Uterus (tissue), 4 donors: ENCODE measurements around the gene NCAPD2. TPM values are rescaled to one million over a fixed set of nuclear protein-coding genes. Genes with fewer than 3 reads are reported as not detected.

Source experiments
- DNase-seq, 2 donors: peaks; one replicate each; pipeline ENCODE4 v3.0.0-alpha.2; 2019 to 2020
- H3K27ac ChIP-seq, 2 donors: fragments of 200-600 bp; sonication (generic); 1 replicate in 1 of 2; 2 replicates in 1 of 2; pipeline ENCODE4 v1.5.1; 2016 to 2018
- H3K27me3 ChIP-seq, 2 donors: fragments of 200-600 bp; sonication (generic); one replicate each; pipeline ENCODE4 v1.5.1; 2018 to 2019; ENCODE audit warnings: control low read depth in 1 of 2
- H3K36me3 ChIP-seq, 2 donors: fragments of 200-600 bp; sonication (generic); one replicate each; pipeline ENCODE4 v1.5.1; 2019; ENCODE audit warnings: control low read depth in 1 of 2
- H3K4me1 ChIP-seq, 2 donors: fragments of 200-600 bp; sonication (generic); one replicate each; pipeline ENCODE4 v1.5.1; 2018 to 2019; ENCODE audit warnings: control low read depth in 1 of 2
- H3K4me3 ChIP-seq, 2 donors: fragments of 200-600 bp; sonication (generic); 1 replicate in 1 of 2; 2 replicates in 1 of 2; pipeline ENCODE4 v1.5.1; 2018 to 2019; ENCODE audit warnings: mild to moderate bottlenecking in 1 of 2
- H3K9me3 ChIP-seq, 2 donors: fragments of 200-600 bp; sonication (generic); one replicate each; pipeline ENCODE4 v1.5.1; 2019; ENCODE audit warnings: control low read depth in 1 of 2
- POLR2A ChIP-seq, 2 donors: fragments of 450-650 bp; IDR thresholded peaks; one replicate each; pipeline ENCODE4 v1.6.1; 2016; ENCODE audit warnings: antibody characterized with exemption in 2 of 2, mild to moderate bottlenecking in 1 of 2, moderate library complexity in 1 of 2
- intact Hi-C: fragments of 100-400 bp; cut with DNase I; formaldehyde crosslinking; loops from one replicate; pipeline ENCODE4 v1.15.1; 2023; ENCODE audit warnings: low total_unique reads
- total RNA-seq, 4 donors: library from RNA; depleted of rRNA in 3 of 4; stranded (reverse); fragments of >200 nt in 3 of 4; gene quantifications; one replicate each; pipeline versions ENCODE4 v1.1.0 to v1.2.4, GENCODE V29; 2014 to 2023
- TF ChIP-seq, protein P1 (sequence below), 4 experiments: fragments of 200-600 bp in 2 of 4; fragments of 450-650 bp in 2 of 4; sonication (generic) in 2 of 4; IDR thresholded peaks; one replicate each; pipeline ENCODE4 v1.5.1; 2016 to 2019; ENCODE audit warnings: antibody characterized with exemption in 4 of 4, mild to moderate bottlenecking in 2 of 4, moderate library complexity in 1 of 4
- donor health status: DM: yes; HTN: yes; CAD: no.

NCAPD2 gene
- total RNA-seq, 4 donors from 2014 or later, result 2.8 to 145 (median 19.3) TPM

GRCh38 chr12:6548966-6549683 is 55.2 kb downstream of the NCAPD2 start:
- peak overlapping the region; percentile 87 to 93 for H3K27ac ChIP-seq
- intact Hi-C loops, result no loop called here
- H3K4me3 ChIP-seq, result no peak overlapping the region
- H3K27me3 ChIP-seq, result no peaks in the 10 kb centered on the region
- no peaks in the 10 kb centered on the region for H3K9me3 ChIP-seq
- DNase-seq, result no peak
- H3K36me3 ChIP-seq, result no peaks in the 10 kb centered on the region
- TF ChIP-seq, protein P1, sequence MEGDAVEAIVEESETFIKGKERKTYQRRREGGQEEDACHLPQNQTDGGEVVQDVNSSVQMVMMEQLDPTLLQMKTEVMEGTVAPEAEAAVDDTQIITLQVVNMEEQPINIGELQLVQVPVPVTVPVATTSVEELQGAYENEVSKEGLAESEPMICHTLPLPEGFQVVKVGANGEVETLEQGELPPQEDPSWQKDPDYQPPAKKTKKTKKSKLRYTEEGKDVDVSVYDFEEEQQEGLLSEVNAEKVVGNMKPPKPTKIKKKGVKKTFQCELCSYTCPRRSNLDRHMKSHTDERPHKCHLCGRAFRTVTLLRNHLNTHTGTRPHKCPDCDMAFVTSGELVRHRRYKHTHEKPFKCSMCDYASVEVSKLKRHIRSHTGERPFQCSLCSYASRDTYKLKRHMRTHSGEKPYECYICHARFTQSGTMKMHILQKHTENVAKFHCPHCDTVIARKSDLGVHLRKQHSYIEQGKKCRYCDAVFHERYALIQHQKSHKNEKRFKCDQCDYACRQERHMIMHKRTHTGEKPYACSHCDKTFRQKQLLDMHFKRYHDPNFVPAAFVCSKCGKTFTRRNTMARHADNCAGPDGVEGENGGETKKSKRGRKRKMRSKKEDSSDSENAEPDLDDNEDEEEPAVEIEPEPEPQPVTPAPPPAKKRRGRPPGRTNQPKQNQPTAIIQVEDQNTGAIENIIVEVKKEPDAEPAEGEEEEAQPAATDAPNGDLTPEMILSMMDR (IDR thresholded peaks at IDR 0.05), result no peak
- no peak for TF ChIP-seq POLR2A (IDR thresholded peaks at IDR 0.05)
- H3K4me1 ChIP-seq, result peaks cover 24 to 52% of the 10 kb centered on the region in 2 donors

- DNase-seq, result no peak
- H3K9me3 ChIP-seq, result no peaks in the 10 kb centered on the region
- H3K27me3 ChIP-seq, result no peaks in the 10 kb centered on the region
- intact Hi-C loops, result no loop called here
- H3K4me1 ChIP-seq, result peaks cover 24 to 54% of the 10 kb centered on the region in 2 donors
- no peaks in the 10 kb centered on the region for H3K36me3 ChIP-seq
- H3K27ac ChIP-seq, result peak overlapping the region; percentile 87 to 93
- no peak overlapping the region for H3K4me3 ChIP-seq
- TF ChIP-seq, protein P1 (IDR thresholded peaks at IDR 0.05), result no peak
- TF ChIP-seq POLR2A (IDR thresholded peaks at IDR 0.05), result no peak
These were observed 55.8 kb downstream of the NCAPD2 start for GRCh38 chr12:6549684-6550151.

GRCh38 chr12:6550294-6551062 is 56.6 kb downstream of the NCAPD2 start:
- Histone ChIP-seq H3K9me3 (no peaks in the 10 kb centered on the region), H3K4me1 (peaks cover 24 to 54% of the 10 kb centered on the region in 2 donors), H3K27me3 (no peaks in the 10 kb centered on the region), H3K4me3 (no peak overlapping the region), H3K36me3 (no peaks in the 10 kb centered on the region), H3K27ac (peak overlapping the region; percentile 87 to 93)
- intact Hi-C loops, result no loop called here
- no peak for DNase-seq
- no peak for TF ChIP-seq POLR2A (IDR thresholded peaks at IDR 0.05)
- TF ChIP-seq, protein P1 (IDR thresholded peaks at IDR 0.05), result no peak

GRCh38 chr12:6551063-6551461 is 57.2 kb downstream of the NCAPD2 start:
- DNase-seq, result peak in 1 of 2 donors; percentile 56
- H3K27me3 ChIP-seq, result no peaks in the 10 kb centered on the region
- no peaks in the 10 kb centered on the region for H3K36me3 ChIP-seq
- H3K4me1 ChIP-seq, result peaks cover 24 to 54% of the 10 kb centered on the region in 2 donors
- H3K27ac ChIP-seq, result peak overlapping the region; percentile 87 to 93
- intact Hi-C loops, result no loop called here
- no peak for TF ChIP-seq POLR2A (IDR thresholded peaks at IDR 0.05)
- TF ChIP-seq, protein P1 (IDR thresholded peaks at IDR 0.05), result no peak
- H3K9me3 ChIP-seq, result no peaks in the 10 kb centered on the region
- H3K4me3 ChIP-seq, result peak overlapping the region in 1 of 2 donors; percentile 2
